ENCODE results near the gene THRAP3.

Gene THRAP3

GRCh38 chr1:36306902-36307456, 82.7 kb downstream of the THRAP3 start:
- DNase-seq (ENCODE audit: low read depth): peak; percentile 94
- TF ChIP-seq, protein P1, sequence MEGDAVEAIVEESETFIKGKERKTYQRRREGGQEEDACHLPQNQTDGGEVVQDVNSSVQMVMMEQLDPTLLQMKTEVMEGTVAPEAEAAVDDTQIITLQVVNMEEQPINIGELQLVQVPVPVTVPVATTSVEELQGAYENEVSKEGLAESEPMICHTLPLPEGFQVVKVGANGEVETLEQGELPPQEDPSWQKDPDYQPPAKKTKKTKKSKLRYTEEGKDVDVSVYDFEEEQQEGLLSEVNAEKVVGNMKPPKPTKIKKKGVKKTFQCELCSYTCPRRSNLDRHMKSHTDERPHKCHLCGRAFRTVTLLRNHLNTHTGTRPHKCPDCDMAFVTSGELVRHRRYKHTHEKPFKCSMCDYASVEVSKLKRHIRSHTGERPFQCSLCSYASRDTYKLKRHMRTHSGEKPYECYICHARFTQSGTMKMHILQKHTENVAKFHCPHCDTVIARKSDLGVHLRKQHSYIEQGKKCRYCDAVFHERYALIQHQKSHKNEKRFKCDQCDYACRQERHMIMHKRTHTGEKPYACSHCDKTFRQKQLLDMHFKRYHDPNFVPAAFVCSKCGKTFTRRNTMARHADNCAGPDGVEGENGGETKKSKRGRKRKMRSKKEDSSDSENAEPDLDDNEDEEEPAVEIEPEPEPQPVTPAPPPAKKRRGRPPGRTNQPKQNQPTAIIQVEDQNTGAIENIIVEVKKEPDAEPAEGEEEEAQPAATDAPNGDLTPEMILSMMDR (IDR thresholded peaks at IDR 0.05; ENCODE audit: insufficient read depth, low read depth, low read length, missing control alignments): no peak
- H3K4me3 ChIP-seq (ENCODE audit: low read length): peak overlapping the region; percentile 59

GRCh38 chr1:36307601-36308330, 83.5 kb downstream of the THRAP3 start:
- DNase-seq (ENCODE audit: low read depth): no peak
- TF ChIP-seq, protein P1 (IDR thresholded peaks at IDR 0.05; ENCODE audit: insufficient read depth, low read depth, low read length, missing control alignments): no peak
- peak overlapping the region; percentile 59 for H3K4me3 ChIP-seq (ENCODE audit: low read length)

DNA sequence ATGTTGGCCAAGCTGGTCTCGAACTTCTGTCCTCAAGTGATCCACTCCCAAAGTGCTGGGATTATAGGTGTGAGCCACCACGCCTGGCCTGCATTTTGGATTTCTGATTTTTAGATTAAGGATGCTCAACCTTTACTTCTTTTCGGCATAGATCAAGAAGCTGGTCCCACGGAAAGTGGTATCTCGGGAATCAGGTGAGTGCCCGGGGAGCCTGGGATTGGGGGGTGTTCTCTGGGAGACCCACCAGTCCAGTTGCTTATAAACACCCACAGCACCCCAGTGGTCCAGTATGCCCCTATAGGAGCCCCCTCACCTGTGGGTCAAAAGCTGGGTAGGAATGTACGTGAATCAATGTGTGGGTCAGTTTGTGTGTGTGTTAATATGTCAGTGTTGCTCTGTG, 85.2 kb downstream of the THRAP3 start:
- H3K4me3 ChIP-seq (ENCODE audit: low read length): no peak overlapping the region
- DNase-seq (ENCODE audit: low read depth): no peak
- TF ChIP-seq, protein P1 (IDR thresholded peaks at IDR 0.05; ENCODE audit: insufficient read depth, low read depth, low read length, missing control alignments): no peak

DNA sequence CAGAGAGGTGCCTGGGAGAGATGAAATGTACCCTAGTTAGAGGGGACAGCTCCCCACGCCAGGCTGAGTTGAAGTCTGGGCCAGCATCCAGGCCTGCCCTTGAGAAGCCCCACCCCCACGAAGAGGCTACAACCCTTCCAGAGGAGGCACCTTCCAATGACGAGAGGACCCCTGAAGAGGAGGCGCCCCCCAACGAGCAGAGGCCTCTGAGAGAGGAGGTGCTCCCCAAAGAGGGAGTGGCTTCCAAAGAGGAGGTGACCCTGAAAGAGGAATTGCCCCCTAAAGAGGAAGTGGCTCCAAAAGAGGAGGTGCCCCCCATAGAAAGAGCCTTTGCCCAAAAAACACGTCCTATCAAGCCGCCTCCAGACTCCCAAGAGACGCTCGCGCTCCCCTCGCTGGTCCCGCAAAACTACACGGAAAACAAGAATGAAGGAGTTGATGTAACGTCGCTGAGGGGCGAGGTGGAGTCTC, 96.1 kb downstream of the THRAP3 start:
- TF ChIP-seq, protein P1 (IDR thresholded peaks at IDR 0.05; ENCODE audit: insufficient read depth, low read depth, low read length, missing control alignments): no peak
- H3K4me3 ChIP-seq (ENCODE audit: low read length): no peak overlapping the region
- DNase-seq (ENCODE audit: low read depth): no peak

- DNase-seq (ENCODE audit: low read depth): no peak
- TF ChIP-seq, protein P1 (IDR thresholded peaks at IDR 0.05; ENCODE audit: insufficient read depth, low read depth, low read length, missing control alignments): no peak
- no peak overlapping the region for H3K4me3 ChIP-seq (ENCODE audit: low read length)
These were observed 96.5 kb downstream of the THRAP3 start for GRCh38 chr1:36320767-36321118.

DNA sequence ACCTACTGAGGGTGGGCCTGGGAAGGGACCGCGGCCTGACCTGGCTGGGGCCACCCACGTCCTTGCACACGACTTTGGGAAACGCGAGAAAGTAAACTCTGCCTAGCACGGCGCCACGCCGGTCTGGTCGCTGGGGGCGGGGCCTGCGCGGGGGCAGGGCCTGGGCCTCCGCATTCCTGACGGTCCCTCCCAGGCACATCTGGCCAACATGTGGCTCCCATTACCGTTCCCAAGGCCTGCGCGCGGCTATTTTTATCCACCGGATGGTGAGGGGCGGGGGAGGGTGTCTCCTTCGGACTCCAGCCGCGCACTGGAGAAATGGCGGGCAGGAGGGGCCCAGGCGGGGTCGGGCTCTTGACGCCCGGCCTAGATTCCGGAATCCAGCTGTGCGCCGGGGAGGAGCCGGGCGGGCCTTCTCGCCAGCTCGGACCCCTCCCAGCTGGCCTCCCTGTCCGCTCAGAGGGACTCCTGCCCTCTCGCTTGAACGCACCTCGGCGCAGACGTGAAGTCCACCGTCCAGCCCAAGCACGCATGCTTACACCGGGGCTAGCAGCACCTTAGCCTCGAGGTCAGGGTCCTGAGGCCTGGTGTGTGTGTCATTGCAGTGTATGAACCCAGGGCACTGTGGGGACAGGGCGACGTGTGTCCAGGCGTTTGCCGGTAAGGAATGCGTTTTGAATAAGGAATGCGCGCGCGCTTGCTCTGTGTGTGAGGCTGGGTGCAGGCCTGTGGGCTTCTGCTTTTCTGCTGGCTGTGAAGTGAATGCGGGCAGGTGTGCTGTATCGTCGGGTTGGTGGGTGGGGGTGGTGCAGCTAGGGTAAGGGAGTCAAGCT, 97.1 kb downstream of the THRAP3 start:
- DNase-seq (ENCODE audit: low read depth): no peak
- no peak overlapping the region for H3K4me3 ChIP-seq (ENCODE audit: low read length)
- TF ChIP-seq, protein P1 (IDR thresholded peaks at IDR 0.05; ENCODE audit: insufficient read depth, low read depth, low read length, missing control alignments): no peak

All from epithelial cell of esophagus (primary cell).